Nephron progenitor cell (in vitro differentiated cells): Measurements from ENCODE around the gene MRPL19.

Source experiments
- DNase-seq: peaks from one replicate; pipeline ENCODE4 v3.0.0; 2021
- H3K27ac Mint-ChIP-seq: 2 replicates; pipeline ENCODE4 v1.8.0; 2021; ENCODE audit warnings: mild to moderate bottlenecking, moderate library complexity, mixed read lengths
- H3K27me3 Mint-ChIP-seq: 2 replicates; pipeline ENCODE4 v1.8.0; 2021; ENCODE audit warnings: mild to moderate bottlenecking, low read depth, mixed read lengths; ENCODE audit not compliant: poor library complexity
- H3K36me3 Mint-ChIP-seq: 2 replicates; pipeline ENCODE4 v1.8.0; 2021; ENCODE audit warnings: low read depth, mixed read lengths
- H3K4me1 Mint-ChIP-seq: 2 replicates; pipeline ENCODE4 v1.8.0; 2021; ENCODE audit warnings: mixed read lengths
- H3K4me3 Mint-ChIP-seq: 2 replicates; pipeline ENCODE4 v1.8.0; 2021; ENCODE audit warnings: mild to moderate bottlenecking, moderate library complexity, mixed read lengths
- H3K9me3 Mint-ChIP-seq: 2 replicates; pipeline ENCODE4 v1.8.0; 2021; ENCODE audit warnings: mild to moderate bottlenecking, moderate library complexity, mixed read lengths
- CTCF ChIP-seq: fragments of 200-600 bp; sonication (generic); IDR thresholded peaks from 2 replicates; pipeline ENCODE4 v1.5.0; 2021; ENCODE audit warnings: antibody characterized with exemption

MRPL19 gene

GRCh38 chr2:75607400-75607798 lies 39.2 kb upstream of the MRPL19 start:
- Mint-ChIP-seq H3K4me3 (no peak overlapping the region), H3K27me3 (peaks cover 23% of the 10 kb centered on the region), H3K4me1 (peaks cover 48% of the 10 kb centered on the region), H3K36me3 (no peaks in the 10 kb centered on the region), H3K9me3 (no peaks in the 10 kb centered on the region), H3K27ac (no peak overlapping the region)
- TF ChIP-seq CTCF: no peak
- DNase-seq: no peak

- peak overlapping the region; percentile 67 for H3K4me3 Mint-ChIP-seq
- H3K4me1 Mint-ChIP-seq: peaks cover 48% of the 10 kb centered on the region
- peak overlapping the region; percentile 81 for H3K27ac Mint-ChIP-seq
- peak; percentile 20 for DNase-seq
- no peak for TF ChIP-seq CTCF
- H3K36me3 Mint-ChIP-seq: no peaks in the 10 kb centered on the region
- H3K27me3 Mint-ChIP-seq: peaks cover 26% of the 10 kb centered on the region
- no peaks in the 10 kb centered on the region for H3K9me3 Mint-ChIP-seq
These were observed 38.4 kb upstream of the MRPL19 start for GRCh38 chr2:75607988-75608683.

GRCh38 chr2:75608684-75609333 lies 37.8 kb upstream of the MRPL19 start:
- Mint-ChIP-seq H3K9me3 (no peaks in the 10 kb centered on the region), H3K4me1 (peaks cover 48% of the 10 kb centered on the region), H3K27ac (peak overlapping the region; percentile 81), H3K36me3 (no peaks in the 10 kb centered on the region), H3K27me3 (peaks cover 31% of the 10 kb centered on the region), H3K4me3 (peak overlapping the region; percentile 67)
- TF ChIP-seq CTCF: peak; percentile 95
- peak; percentile 75 for DNase-seq

GRCh38 chr2:75609334-75609689 lies 37.3 kb upstream of the MRPL19 start:
- Mint-ChIP-seq H3K27ac (peak overlapping the region; percentile 81), H3K36me3 (no peaks in the 10 kb centered on the region), H3K4me1 (peaks cover 48% of the 10 kb centered on the region), H3K4me3 (no peak overlapping the region), H3K27me3 (peaks cover 32% of the 10 kb centered on the region), H3K9me3 (no peaks in the 10 kb centered on the region)
- peak; percentile 7 for TF ChIP-seq CTCF
- no peak for DNase-seq

- H3K4me1 Mint-ChIP-seq: peaks cover 44% of the 10 kb centered on the region
These were observed 36.6 kb upstream of the MRPL19 start for GRCh38 chr2:75609937-75610508.

More at GRCh38 chr2:75609937-75610508, 36.6 kb upstream of the MRPL19 start:
- H3K4me3 Mint-ChIP-seq: no peak overlapping the region
- no peaks in the 10 kb centered on the region for H3K36me3 Mint-ChIP-seq
- H3K9me3 Mint-ChIP-seq: no peaks in the 10 kb centered on the region
- TF ChIP-seq CTCF: no peak
- DNase-seq: no peak
- peaks cover 32% of the 10 kb centered on the region for H3K27me3 Mint-ChIP-seq
- H3K27ac Mint-ChIP-seq: no peak overlapping the region
